NB4 (cell line): Measurements from ENCODE around the gene LRMDA.

Experiments
- CTCF ChIP-seq: IDR thresholded peaks from one replicate; pipeline ENCODE4 v1.5.1; 2012; ENCODE audit warnings: low read depth, low read length
- POLR2A ChIP-seq: IDR thresholded peaks from 2 replicates; pipeline ENCODE4 v1.6.1; 2011; ENCODE audit warnings: mild to moderate bottlenecking; ENCODE audit not compliant: insufficient read length; ENCODE audit errors: extremely low read depth

- TF ChIP-seq CTCF = no peak
- TF ChIP-seq POLR2A = no peak
Observed at GRCh38 chr10:75487087-75487754, 55.8 kb downstream of the LRMDA start.
